Cerebellar nuclear complex (tissue), 1 donor: ENCODE measurements around the gene SLC4A8.
"Not testable (repeated sequence)": the region's sequence is repeated elsewhere in the genome, so short reads cannot be mapped to it uniquely, and the experiment has no call there.

Experiments
- DNase-seq, 2 experiments: peaks; one replicate each; lab custom pipeline; 2025; lab: John Stamatoyannopoulos, UW

SLC4A8 gene

GRCh38 chr12:51480978-51481377 lies 56.3 kb downstream of the SLC4A8 start:
- no peak for DNase-seq

- no peak for DNase-seq
These were observed 58.5 kb downstream of the SLC4A8 start for GRCh38 chr12:51482929-51483697.

GRCh38 chr12:51484119-51484518 lies 59.5 kb downstream of the SLC4A8 start:
- DNase-seq = no peak

- DNase-seq = no peak
These were observed 63.6 kb downstream of the SLC4A8 start for GRCh38 chr12:51488281-51488680.

- no peak for DNase-seq
These were observed 68.7 kb downstream of the SLC4A8 start for GRCh38 chr12:51493281-51493680.

GRCh38 chr12:51496895-51497294 lies 72.3 kb downstream of the SLC4A8 start:
- no peak for DNase-seq

- DNase-seq = no peak
These were observed 80.2 kb downstream of the SLC4A8 start for GRCh38 chr12:51504851-51505250.

GRCh38 chr12:51505360-51506105 lies 80.9 kb downstream of the SLC4A8 start:
- no peak for DNase-seq

- DNase-seq = no peak
These were observed 82.5 kb downstream of the SLC4A8 start for GRCh38 chr12:51507178-51507577.

- no peak for DNase-seq
These were observed 83.7 kb downstream of the SLC4A8 start for GRCh38 chr12:51508285-51508684.

GRCh38 chr12:51511546-51512260 lies 87.1 kb downstream of the SLC4A8 start:
- no peak for DNase-seq

- DNase-seq = no peak
These were observed 87.8 kb downstream of the SLC4A8 start for GRCh38 chr12:51512438-51512837.

GRCh38 chr12:51515037-51515436 lies 90.4 kb downstream of the SLC4A8 start:
- not testable (repeated sequence) for DNase-seq

- no peak for DNase-seq
These were observed 92.7 kb downstream of the SLC4A8 start for GRCh38 chr12:51517316-51517715.

GRCh38 chr12:51517800-51518199 lies 93.2 kb downstream of the SLC4A8 start:
- DNase-seq = no peak

GRCh38 chr12:51519755-51520154 lies 95.1 kb downstream of the SLC4A8 start:
- DNase-seq = no peak

- no peak for DNase-seq
These were observed 96.1 kb downstream of the SLC4A8 start for GRCh38 chr12:51520576-51521325.

GRCh38 chr12:51521554-51522276 lies 97.1 kb downstream of the SLC4A8 start:
- no peak for DNase-seq

- DNase-seq = no peak
These were observed 98.1 kb downstream of the SLC4A8 start for GRCh38 chr12:51522696-51523095.

- DNase-seq = no peak
These were observed 99.8 kb downstream of the SLC4A8 start for GRCh38 chr12:51524386-51524901.

- no peak for DNase-seq
These were observed 100.9 kb downstream of the SLC4A8 start for GRCh38 chr12:51525518-51525917.
